Measurements from ENCODE around the gene CDC27. TPM values are rescaled to one million over a fixed set of nuclear protein-coding genes. Genes with fewer than 3 reads are reported as not detected.
"Not testable (repeated sequence)": the region's sequence is repeated elsewhere in the genome, so short reads cannot be mapped to it uniquely, and the experiment has no call there.

The CDC27 gene
- total and polyA plus RNA-seq, 5 donors = 15.2 to 87.0 (median 82.0) TPM

DNA sequence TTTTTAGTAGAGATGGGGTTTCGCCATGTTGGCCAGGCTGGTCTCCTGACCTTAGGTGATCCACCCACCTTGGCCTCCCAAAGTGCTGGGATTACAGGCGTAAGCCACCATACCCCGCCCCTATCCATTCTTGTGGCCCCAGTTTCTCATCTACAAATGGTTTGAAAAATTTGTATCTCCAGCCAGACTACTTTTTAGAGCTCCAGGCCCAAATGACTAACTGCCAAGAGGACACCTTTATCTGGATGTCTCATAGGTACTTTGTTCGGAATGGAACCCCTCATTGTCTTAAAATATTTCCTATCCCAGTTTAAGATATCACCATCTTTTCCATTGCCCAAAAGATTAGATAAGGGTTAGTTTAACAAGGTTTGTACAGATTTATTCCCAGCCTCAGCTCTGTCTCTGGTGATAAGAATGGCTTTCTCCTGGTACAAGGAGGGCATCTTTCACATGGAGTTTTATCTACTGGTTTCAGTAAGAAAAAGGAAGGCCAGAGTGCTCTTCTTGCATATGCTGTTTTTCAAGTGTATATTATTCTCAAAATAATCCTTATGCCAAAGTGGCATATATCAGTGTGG, 4.9 kb upstream of the CDC27 start:
- WGBS = 98% methylated on average over 4 of the region's 4 CpGs
- DNase-seq (no peak), ATAC-seq (no peak)
- no peak overlapping the region for H3K27ac ChIP-seq (ENCODE audit: low read length)
- no peak overlapping the region for H3K4me3 ChIP-seq (ENCODE audit: low read length)
- H3K9me3 ChIP-seq (ENCODE audit: control insufficient read depth, low read length) = no peaks in the 10 kb centered on the region
- intact Hi-C loops (cut with DNase I) = no loop called here
- no peaks in the 10 kb centered on the region for H3K27me3 ChIP-seq (ENCODE audit: control insufficient read depth, insufficient read depth)
- peaks cover 2% of the 10 kb centered on the region for H3K4me1 ChIP-seq (ENCODE audit: control insufficient read depth, insufficient read depth, low read length)

DNA sequence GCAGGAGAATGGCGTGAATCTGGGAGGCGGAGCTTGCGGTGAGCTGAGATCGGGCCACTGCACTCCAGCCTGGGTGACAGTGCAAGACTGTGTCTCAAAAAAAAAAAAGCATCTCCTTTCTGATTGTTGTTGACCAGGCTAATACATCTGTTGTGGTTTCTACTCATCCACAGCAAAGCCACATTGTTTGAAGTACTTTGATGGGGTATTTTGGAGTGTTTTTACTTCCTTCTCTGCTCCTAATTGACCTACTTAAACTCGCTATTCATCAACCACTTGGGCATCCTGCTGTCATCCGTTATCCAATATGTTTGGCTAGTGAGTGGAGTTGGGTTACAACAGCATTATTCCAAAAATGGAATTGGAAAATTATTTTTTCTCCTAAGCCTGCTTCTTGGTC, 3.5 kb upstream of the CDC27 start:
- 82% methylated on average over 6 of the region's 6 CpGs for WGBS

DNA sequence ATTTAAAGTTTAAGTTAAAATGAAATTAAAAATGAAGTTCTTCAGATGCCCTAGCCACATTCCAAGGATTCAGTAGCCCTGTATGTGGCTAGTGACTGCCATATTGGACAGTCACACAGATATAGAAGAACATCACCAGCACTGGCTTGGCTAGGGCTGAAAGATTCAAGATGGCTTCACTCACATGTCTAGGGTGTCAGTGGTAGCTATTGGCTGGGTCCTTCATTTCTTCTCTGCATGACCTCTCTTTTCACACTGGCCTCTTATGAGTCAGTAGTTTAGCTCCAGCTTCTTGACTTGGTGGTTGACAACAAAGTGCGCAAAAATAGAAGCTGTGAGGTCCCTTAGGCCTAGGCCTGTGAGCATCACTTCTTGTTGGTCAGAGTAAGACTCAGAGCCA, 1.7 kb upstream of the CDC27 start:
- Histone ChIP-seq H3K4me1 (ENCODE audit: control insufficient read depth, insufficient read depth, low read length) (peaks cover 1% of the 10 kb centered on the region), H3K27ac (ENCODE audit: low read length) (no peak overlapping the region), H3K4me3 (ENCODE audit: low read length) (no peak overlapping the region), H3K9me3 (ENCODE audit: control insufficient read depth, low read length) (no peaks in the 10 kb centered on the region), H3K27me3 (ENCODE audit: control insufficient read depth, insufficient read depth) (no peaks in the 10 kb centered on the region)
- 97% methylated on average over 1 of the region's 1 CpG for WGBS
- DNase-seq = no peak
- no peak for ATAC-seq
- intact Hi-C loops (cut with DNase I) = no loop called here

More for the DNA sequence above, 3.5 kb upstream of the CDC27 start:
- no peak overlapping the region for H3K27ac ChIP-seq (ENCODE audit: low read length)
- no peak for DNase-seq
- no peaks in the 10 kb centered on the region for H3K27me3 ChIP-seq (ENCODE audit: control insufficient read depth, insufficient read depth)
- intact Hi-C loops (cut with DNase I) = no loop called here
- H3K4me1 ChIP-seq (ENCODE audit: control insufficient read depth, insufficient read depth, low read length) = no peaks in the 10 kb centered on the region
- H3K4me3 ChIP-seq (ENCODE audit: low read length) = no peak overlapping the region
- no peaks in the 10 kb centered on the region for H3K9me3 ChIP-seq (ENCODE audit: control insufficient read depth, low read length)
- no peak for ATAC-seq

DNA sequence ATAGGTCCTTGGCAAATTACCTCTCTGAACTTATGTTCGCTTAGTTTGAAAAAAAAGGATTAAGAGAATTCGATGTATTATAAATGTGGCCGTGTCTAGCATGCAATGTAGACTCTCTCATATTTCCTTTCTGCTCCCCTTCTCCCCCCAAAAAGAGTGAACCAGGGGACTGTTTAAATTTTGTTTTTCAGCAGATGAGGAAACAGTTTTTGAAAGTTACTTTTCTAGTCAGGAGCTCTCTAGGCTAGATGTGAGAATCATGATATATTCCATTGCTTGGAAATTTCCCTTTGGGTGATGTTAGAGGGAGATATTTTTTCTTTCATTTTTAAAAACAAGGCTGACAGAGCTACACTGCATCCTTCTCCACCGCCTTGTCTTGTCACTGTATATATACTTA, 1.1 kb upstream of the CDC27 start:
- peaks cover 2% of the 10 kb centered on the region for H3K4me1 ChIP-seq (ENCODE audit: control insufficient read depth, insufficient read depth, low read length)
- no peaks in the 10 kb centered on the region for H3K27me3 ChIP-seq (ENCODE audit: control insufficient read depth, insufficient read depth)
- no peak overlapping the region for H3K27ac ChIP-seq (ENCODE audit: low read length)
- no peak overlapping the region for H3K4me3 ChIP-seq (ENCODE audit: low read length)
- no peaks in the 10 kb centered on the region for H3K9me3 ChIP-seq (ENCODE audit: control insufficient read depth, low read length)
- ATAC-seq (no peak), DNase-seq (no peak)
- 96% methylated on average over 4 of the region's 4 CpGs for WGBS
- intact Hi-C loops (cut with DNase I) = no loop called here

DNA sequence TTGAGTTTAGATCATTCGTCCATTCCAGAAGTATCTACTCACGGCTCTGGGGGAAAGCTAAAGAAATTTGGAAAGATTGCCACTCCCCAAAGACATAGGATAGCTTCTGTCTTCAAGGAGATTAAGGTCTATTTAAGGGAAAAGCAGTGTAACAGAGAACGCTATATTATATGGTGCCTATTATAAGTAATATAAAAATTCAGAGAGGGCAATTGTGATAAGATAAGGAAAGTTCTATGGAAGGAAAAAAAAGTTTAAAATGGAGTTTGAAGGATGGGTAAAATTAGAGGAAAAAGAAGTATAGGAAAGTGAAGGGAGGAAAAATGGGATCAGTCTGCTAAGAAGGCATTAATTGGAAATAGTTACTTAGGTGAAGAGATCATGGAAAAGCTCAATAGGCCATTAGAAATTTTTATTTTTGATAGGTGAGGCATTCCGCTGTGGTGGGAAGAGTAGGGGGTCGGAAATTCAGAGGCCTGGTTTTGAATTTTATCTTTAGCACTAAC, 690 bp upstream of the CDC27 start:
- 39% methylated on average over 5 of the region's 5 CpGs for WGBS
- Histone ChIP-seq H3K27me3 (ENCODE audit: control insufficient read depth, insufficient read depth) (no peaks in the 10 kb centered on the region), H3K27ac (ENCODE audit: low read length) (peak overlapping the region; percentile 28), H3K4me1 (ENCODE audit: control insufficient read depth, insufficient read depth, low read length) (peaks cover 2% of the 10 kb centered on the region), H3K4me3 (ENCODE audit: low read length) (peak overlapping the region; percentile 51), H3K9me3 (ENCODE audit: control insufficient read depth, low read length) (no peaks in the 10 kb centered on the region)
- no peak for ATAC-seq
- intact Hi-C loops (cut with DNase I) = no loop called here
- DNase-seq = no peak

DNA sequence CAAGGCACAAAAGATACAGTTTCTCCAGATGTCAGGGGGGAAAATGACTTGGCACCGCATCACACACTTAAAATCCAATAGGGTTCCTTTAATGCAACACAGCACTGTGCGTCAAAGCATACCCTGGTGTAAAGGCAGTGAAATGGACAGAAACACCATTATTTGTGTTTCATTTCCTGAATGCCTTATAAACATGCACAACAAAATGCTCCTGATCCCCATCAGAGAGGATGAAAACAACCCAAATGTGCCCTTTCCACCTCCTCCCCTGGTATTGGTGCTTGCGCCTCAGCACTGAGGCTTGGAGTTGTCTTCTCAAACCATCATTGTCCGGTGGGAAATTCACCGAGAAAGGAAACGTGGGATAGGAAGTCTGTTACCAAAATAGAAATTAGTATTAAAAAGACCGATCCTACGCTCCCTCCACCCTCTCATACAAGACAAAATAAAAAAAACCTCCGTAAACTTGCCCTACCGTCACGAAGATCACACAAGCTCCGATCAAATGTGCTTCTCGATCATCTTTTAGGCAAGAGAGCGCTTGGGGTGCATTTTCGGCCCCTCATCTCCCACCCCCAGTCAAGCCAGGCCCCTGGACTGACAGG, 722 bp downstream of the CDC27 start:
- WGBS = under 1% methylated on average over 15 of the region's 15 CpGs
- Histone ChIP-seq H3K27ac (ENCODE audit: low read length) (peak overlapping the region; percentile 94), H3K9me3 (ENCODE audit: control insufficient read depth, low read length) (no peaks in the 10 kb centered on the region), H3K4me1 (ENCODE audit: control insufficient read depth, insufficient read depth, low read length) (peaks cover 2% of the 10 kb centered on the region), H3K27me3 (ENCODE audit: control insufficient read depth, insufficient read depth) (no peaks in the 10 kb centered on the region), H3K4me3 (ENCODE audit: low read length) (peak overlapping the region; percentile 44)
- ATAC-seq = peak in 1 of 2 donors; percentile 5
- no peak for DNase-seq
- intact Hi-C loops (cut with DNase I) = no loop called here

DNA sequence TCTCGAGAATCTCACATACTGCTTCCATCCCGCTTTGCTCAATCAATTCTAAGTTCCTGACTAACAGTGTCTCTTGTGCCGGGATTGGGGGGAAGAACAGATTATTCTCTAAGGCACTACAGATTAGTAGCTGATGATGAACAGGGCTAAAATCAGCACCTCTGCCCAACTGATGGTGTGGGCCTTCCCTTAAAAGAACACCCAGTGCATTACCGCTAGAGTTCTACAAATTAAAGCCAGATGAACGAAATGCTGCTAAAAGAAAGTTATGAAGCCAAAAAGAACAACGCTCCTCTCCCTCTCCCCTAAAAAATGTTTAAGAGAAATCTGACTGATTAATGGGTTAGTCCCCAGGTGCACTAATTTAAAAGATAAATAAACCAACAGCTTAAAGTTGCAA, 4.4 kb downstream of the CDC27 start:
- no peak for DNase-seq
- no peak for ATAC-seq
- intact Hi-C loops (cut with DNase I) = no loop called here
- WGBS = 41% methylated on average over 6 of the region's 6 CpGs
- no peaks in the 10 kb centered on the region for H3K27me3 ChIP-seq (ENCODE audit: control insufficient read depth, insufficient read depth)
- H3K4me1 ChIP-seq (ENCODE audit: control insufficient read depth, insufficient read depth, low read length) = peaks cover 9% of the 10 kb centered on the region
- H3K9me3 ChIP-seq (ENCODE audit: control insufficient read depth, low read length) = no peaks in the 10 kb centered on the region
- no peak overlapping the region for H3K27ac ChIP-seq (ENCODE audit: low read length)
- peak overlapping the region; percentile 16 for H3K4me3 ChIP-seq (ENCODE audit: low read length)

DNA sequence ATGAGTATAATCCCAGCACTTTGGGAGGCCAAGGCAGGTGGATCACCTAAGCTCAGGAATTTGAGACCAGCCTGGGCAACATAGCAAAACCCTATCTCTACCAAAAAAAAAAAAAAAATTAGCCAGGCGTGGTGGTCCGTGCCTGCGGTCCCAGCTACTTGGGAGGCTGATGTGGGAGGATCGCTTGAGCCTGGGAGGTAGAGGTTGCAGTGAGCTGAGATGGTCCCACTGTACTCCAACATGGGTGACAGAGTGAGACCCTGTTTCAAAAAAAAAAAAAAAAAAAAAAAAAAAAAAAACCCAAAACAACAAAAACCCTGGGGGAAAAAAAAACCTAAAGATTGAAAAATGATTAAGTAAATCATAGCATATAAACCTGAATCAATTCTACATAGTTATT, 8.1 kb downstream of the CDC27 start:
- H3K4me1 ChIP-seq (ENCODE audit: control insufficient read depth, insufficient read depth, low read length) = peaks cover 12% of the 10 kb centered on the region
- H3K27me3 ChIP-seq (ENCODE audit: control insufficient read depth, insufficient read depth); H3K4me3 ChIP-seq (ENCODE audit: low read length); intact Hi-C loops (cut with DNase I); DNase-seq; H3K9me3 ChIP-seq (ENCODE audit: control insufficient read depth, low read length); H3K27ac ChIP-seq (ENCODE audit: low read length); ATAC-seq: not testable (repeated sequence)
- 98% methylated on average over 4 of the region's 4 CpGs for WGBS

DNA sequence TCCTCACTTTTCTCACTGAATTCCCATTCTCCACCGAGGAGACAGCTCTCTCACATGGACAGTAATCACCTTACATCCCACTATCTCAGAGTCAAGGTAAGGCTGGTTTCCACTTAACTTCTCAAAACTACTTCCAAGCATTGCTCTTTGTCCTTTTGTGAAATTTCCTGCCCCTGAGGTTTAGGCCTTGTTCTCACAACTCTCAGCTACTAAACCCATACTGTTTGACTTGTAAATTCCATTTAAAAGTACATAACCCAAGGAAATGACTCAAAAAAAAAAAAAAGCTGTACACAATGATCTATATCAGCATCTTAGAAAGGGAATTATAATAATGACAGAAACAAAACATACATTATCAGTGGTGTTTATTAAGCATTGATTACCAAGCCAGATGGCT, 8.8 kb downstream of the CDC27 start:
- intact Hi-C loops (cut with DNase I) = no loop called here
- DNase-seq = no peak
- WGBS = 71% methylated on average over 1 of the region's 1 CpG

DNA sequence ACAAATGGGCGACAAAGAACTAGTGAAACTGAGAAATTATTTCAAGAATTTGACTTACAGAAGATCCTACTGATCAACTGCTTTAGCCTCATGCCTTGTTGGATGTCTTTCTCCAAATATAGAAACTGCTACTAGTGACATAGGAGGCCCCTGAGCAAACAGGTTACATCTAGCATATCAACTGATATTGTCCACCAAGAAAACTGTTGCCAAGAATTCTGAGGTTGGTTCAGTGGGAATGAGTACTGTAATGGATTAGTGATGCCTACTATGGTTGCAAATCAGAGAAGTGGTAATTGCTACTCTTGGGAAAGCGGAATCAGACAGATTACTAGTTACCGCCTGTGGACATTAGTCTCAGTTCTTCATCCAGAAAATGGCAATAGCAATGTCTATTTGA, 10.0 kb downstream of the CDC27 start:
- no peak for ATAC-seq
- H3K4me3 ChIP-seq (ENCODE audit: low read length) = no peak overlapping the region
- H3K27ac ChIP-seq (ENCODE audit: low read length) = no peak overlapping the region
- H3K9me3 ChIP-seq (ENCODE audit: control insufficient read depth, low read length) = no peaks in the 10 kb centered on the region
- no peaks in the 10 kb centered on the region for H3K27me3 ChIP-seq (ENCODE audit: control insufficient read depth, insufficient read depth)
- peaks cover 10% of the 10 kb centered on the region for H3K4me1 ChIP-seq (ENCODE audit: control insufficient read depth, insufficient read depth, low read length)
- WGBS = 81% methylated on average over 3 of the region's 3 CpGs
- no peak for DNase-seq
- intact Hi-C loops (cut with DNase I) = no loop called here

More for the DNA sequence above, 8.8 kb downstream of the CDC27 start:
- Histone ChIP-seq H3K9me3 (ENCODE audit: control insufficient read depth, low read length) (no peaks in the 10 kb centered on the region), H3K4me1 (ENCODE audit: control insufficient read depth, insufficient read depth, low read length) (peaks cover 10% of the 10 kb centered on the region), H3K27ac (ENCODE audit: low read length) (no peak overlapping the region), H3K27me3 (ENCODE audit: control insufficient read depth, insufficient read depth) (no peaks in the 10 kb centered on the region), H3K4me3 (ENCODE audit: low read length) (no peak overlapping the region)
- no peak for ATAC-seq

DNA sequence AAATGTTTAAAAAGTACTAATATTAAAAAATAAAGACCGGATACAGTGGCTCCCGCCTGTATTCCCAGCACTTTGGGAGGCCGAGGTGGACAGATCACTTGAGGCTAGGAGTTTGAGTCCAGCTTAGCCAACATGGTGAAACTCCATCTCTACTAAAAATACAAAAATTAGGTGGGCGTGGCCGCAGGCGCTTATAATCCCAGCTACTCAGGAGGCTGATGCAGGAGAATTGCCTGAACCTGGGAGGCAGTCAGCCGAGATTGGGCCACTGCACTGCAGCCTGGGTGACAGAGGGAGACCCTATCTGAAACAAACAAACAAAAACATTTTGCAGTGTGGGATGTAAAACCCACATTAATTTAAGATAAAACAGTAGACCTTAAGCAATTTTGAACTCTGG, 11.8 kb downstream of the CDC27 start:
- DNase-seq (no peak), ATAC-seq (no peak)
- H3K4me1 ChIP-seq (ENCODE audit: control insufficient read depth, insufficient read depth, low read length) = peaks cover 8% of the 10 kb centered on the region
- WGBS = 93% methylated on average over 7 of the region's 7 CpGs
- no peaks in the 10 kb centered on the region for H3K9me3 ChIP-seq (ENCODE audit: control insufficient read depth, low read length)
- no peak overlapping the region for H3K4me3 ChIP-seq (ENCODE audit: low read length)
- intact Hi-C loops (cut with DNase I) = no loop called here
- H3K27me3 ChIP-seq (ENCODE audit: control insufficient read depth, insufficient read depth) = no peaks in the 10 kb centered on the region
- H3K27ac ChIP-seq (ENCODE audit: low read length) = no peak overlapping the region

All from right cardiac atrium (tissue), 5 donors.